ENCODE measurements around the gene SEMA4C. TPM values are rescaled to one million over a fixed set of nuclear protein-coding genes. Genes with fewer than 3 reads are reported as not detected.

The SEMA4C gene
- polyA plus RNA-seq, 1 donor from 2014 or later, result 88.7 TPM

Other genes with a start within 250 kb of the SEMA4C start
- 37.7 and 42.5 TPM in 2 replicates for gene KANSL3, start 231.8 kb downstream of the SEMA4C start, polyA plus RNA-seq
- gene FER1L5, start 227.3 kb downstream of the SEMA4C start, polyA plus RNA-seq, result 0.28 and 0.30 TPM in 2 replicates
- gene LMAN2L, start 130.0 kb downstream of the SEMA4C start, polyA plus RNA-seq, result 34.1 and 41.3 TPM in 2 replicates
- gene CNNM4, start 109.2 kb downstream of the SEMA4C start, polyA plus RNA-seq, result 7.2 and 7.5 TPM in 2 replicates
- 9.5 and 9.6 TPM in 2 replicates for gene CNNM3, start 53.8 kb downstream of the SEMA4C start, polyA plus RNA-seq
- gene ANKRD23, start 26.1 kb downstream of the SEMA4C start, polyA plus RNA-seq, result 12.1 and 17.7 TPM in 2 replicates
- gene ANKRD39, start 12.1 kb downstream of the SEMA4C start, polyA plus RNA-seq, result 30.7 and 39.0 TPM in 2 replicates
- 0.45 TPM in 1 of 2 replicates, not detected in the other for gene FAM178B, start 116.5 kb upstream of the SEMA4C start, polyA plus RNA-seq
- 17.3 and 23.8 TPM in 2 replicates for gene FAHD2B, start 224.8 kb upstream of the SEMA4C start, polyA plus RNA-seq
- gene ANKRD36, start 243.1 kb upstream of the SEMA4C start, polyA plus RNA-seq, result 72.8 and 81.5 TPM in 2 replicates

All from neural cell (in vitro differentiated cells).